Breast epithelium (tissue), 4 donors: ENCODE data around the gene ATG2A. TPM values are rescaled to one million over a fixed set of nuclear protein-coding genes. Genes with fewer than 3 reads are reported as not detected.

Source experiments
- DNase-seq, 2 donors: peaks; one replicate each; pipeline ENCODE4 v3.0.0-alpha.2; 2019; ENCODE audit warnings: low spot score in 2 of 2
- H3K27ac ChIP-seq, 2 donors: fragments of 200-600 bp; sonication (generic) in 1 of 2; one replicate each; pipeline ENCODE4 v1.5.1; 2016 to 2019; ENCODE audit warnings: mild to moderate bottlenecking in 1 of 2
- H3K27me3 ChIP-seq, 2 donors: fragments of 200-600 bp; sonication (generic) in 1 of 2; one replicate each; pipeline versions ENCODE4 v1.5.1 to v1.6.0; 2017 to 2019; ENCODE audit warnings: control low read depth in 1 of 2, mild to moderate bottlenecking in 1 of 2
- H3K36me3 ChIP-seq: fragments of 200-600 bp; one replicate; pipeline ENCODE4 v1.5.1; 2019
- H3K4me1 ChIP-seq, 2 donors: fragments of 200-600 bp; sonication (generic); one replicate each; pipeline ENCODE4 v1.5.1; 2016 to 2019; ENCODE audit warnings: control low read depth in 1 of 2
- H3K4me3 ChIP-seq, 3 donors: fragments of 200-600 bp; sonication (generic); 1 replicate in 2 of 3; 2 replicates in 1 of 3; pipeline ENCODE4 v1.5.1; 2016 to 2019; ENCODE audit warnings: mild to moderate bottlenecking in 3 of 3, moderate library complexity in 2 of 3
- H3K9me3 ChIP-seq, 2 donors: fragments of 200-600 bp; sonication (generic) in 1 of 2; one replicate each; pipeline ENCODE4 v1.5.1; 2016 to 2019; ENCODE audit warnings: control low read depth in 1 of 2
- CTCF ChIP-seq, 3 donors: fragments of 450-650 bp; IDR thresholded peaks; one replicate each; pipeline ENCODE4 v1.5.1; 2016 to 2017; ENCODE audit warnings: antibody characterized with exemption in 3 of 3, mild to moderate bottlenecking in 3 of 3, moderate library complexity in 3 of 3
- POLR2A ChIP-seq: fragments of 450-650 bp; IDR thresholded peaks from one replicate; pipeline ENCODE4 v1.6.1; 2016; ENCODE audit warnings: antibody characterized with exemption, mild to moderate bottlenecking, moderate library complexity
- POLR2AphosphoS5 ChIP-seq, 3 donors: sonication (generic); formaldehyde crosslinking; IDR thresholded peaks; one replicate each; pipeline ENCODE4 v1.6.1; 2017; ENCODE audit warnings: antibody characterized with exemption in 3 of 3
- intact Hi-C: fragments of 100-400 bp; cut with DNase I; formaldehyde crosslinking; loops from one replicate; pipeline ENCODE4 v1.15.1; 2023; ENCODE audit warnings: low total_unique reads
- total RNA-seq, 3 donors: library from RNA; depleted of rRNA; stranded (reverse); fragments of >200 nt; gene quantifications; one replicate each; pipeline ENCODE4 v1.1.0, GENCODE V29; 2016

The ATG2A gene
- total RNA-seq, 3 donors from 2014 or later, result 20.0 to 22.1 (median 21.2) TPM

- peaks cover 4% of the 10 kb centered on the region for H3K36me3 ChIP-seq
- DNase-seq, result no peak
- no peaks in the 10 kb centered on the region for H3K4me1 ChIP-seq
- H3K27ac ChIP-seq, result no peak overlapping the region
- H3K4me3 ChIP-seq, result no peak overlapping the region
- no peaks in the 10 kb centered on the region for H3K27me3 ChIP-seq
- no peak for TF ChIP-seq CTCF (IDR thresholded peaks at IDR 0.05)
- no peak for TF ChIP-seq POLR2A
- no peak for TF ChIP-seq POLR2AphosphoS5 (IDR thresholded peaks at IDR 0.05)
- intact Hi-C loops, result no loop called here
- H3K9me3 ChIP-seq, result no peaks in the 10 kb centered on the region
These were observed 17.1 kb upstream of the ATG2A start for GRCh38 chr11:64933935-64934681.

- intact Hi-C loops, result no loop called here
- peaks cover 4% of the 10 kb centered on the region for H3K36me3 ChIP-seq
- TF ChIP-seq POLR2AphosphoS5 (IDR thresholded peaks at IDR 0.05) (no peak), CTCF (IDR thresholded peaks at IDR 0.05) (no peak)
These were observed 16.4 kb upstream of the ATG2A start for GRCh38 chr11:64933213-64933934.

GRCh38 chr11:64932324-64932723 is 15.3 kb upstream of the ATG2A start:
- Histone ChIP-seq H3K4me3 (no peak overlapping the region), H3K4me1 (no peaks in the 10 kb centered on the region), H3K27me3 (no peaks in the 10 kb centered on the region), H3K27ac (no peak overlapping the region), H3K9me3 (no peaks in the 10 kb centered on the region), H3K36me3 (peaks cover 4% of the 10 kb centered on the region)
- intact Hi-C loops, result no loop called here
- no peak for TF ChIP-seq POLR2A
- TF ChIP-seq CTCF (IDR thresholded peaks at IDR 0.05), result no peak
- no peak for TF ChIP-seq POLR2AphosphoS5 (IDR thresholded peaks at IDR 0.05)
- no peak for DNase-seq

More at GRCh38 chr11:64933213-64933934, 16.4 kb upstream of the ATG2A start:
- no peak overlapping the region for H3K27ac ChIP-seq
- no peak overlapping the region for H3K4me3 ChIP-seq
- no peaks in the 10 kb centered on the region for H3K4me1 ChIP-seq
- no peaks in the 10 kb centered on the region for H3K9me3 ChIP-seq
- H3K27me3 ChIP-seq, result no peaks in the 10 kb centered on the region
- no peak for DNase-seq

GRCh38 chr11:64931290-64931689 is 14.3 kb upstream of the ATG2A start:
- Histone ChIP-seq H3K9me3 (no peaks in the 10 kb centered on the region), H3K4me1 (no peaks in the 10 kb centered on the region), H3K36me3 (peaks cover 4% of the 10 kb centered on the region), H3K27me3 (no peaks in the 10 kb centered on the region), H3K4me3 (no peak overlapping the region), H3K27ac (no peak overlapping the region)
- TF ChIP-seq CTCF (IDR thresholded peaks at IDR 0.05) (no peak), POLR2A (no peak), POLR2AphosphoS5 (IDR thresholded peaks at IDR 0.05) (no peak)
- DNase-seq, result no peak
- intact Hi-C loops, result no loop called here

- no peak for TF ChIP-seq POLR2A
- TF ChIP-seq POLR2AphosphoS5 (IDR thresholded peaks at IDR 0.05), result no peak
- TF ChIP-seq CTCF (IDR thresholded peaks at IDR 0.05), result no peak
- intact Hi-C loops, result no loop called here
These were observed 13.3 kb upstream of the ATG2A start for GRCh38 chr11:64930340-64930739.

More at GRCh38 chr11:64930340-64930739, 13.3 kb upstream of the ATG2A start:
- H3K36me3 ChIP-seq, result peaks cover 4% of the 10 kb centered on the region
- H3K4me3 ChIP-seq, result no peak overlapping the region
- H3K27ac ChIP-seq, result no peak overlapping the region
- H3K9me3 ChIP-seq, result no peaks in the 10 kb centered on the region
- H3K27me3 ChIP-seq, result no peaks in the 10 kb centered on the region
- no peak for DNase-seq
- H3K4me1 ChIP-seq, result peaks cover 0 to 3% of the 10 kb centered on the region in 2 donors
